ENCODE measurements around the gene ALDH7A1. TPM values are rescaled to one million over a fixed set of nuclear protein-coding genes. Genes with fewer than 3 reads are reported as not detected.

ALDH7A1 gene
- total and polyA plus RNA-seq, 2 experiments from 2014 or later, result 65.2 to 121 TPM

- Histone ChIP-seq H3K4me1 (ENCODE audit: low read depth) (peaks cover 6% of the 10 kb centered on the region), H3K36me3 (no peaks in the 10 kb centered on the region), H3K4me3 (no peak overlapping the region), H3K27me3 (no peaks in the 10 kb centered on the region), H3K9me3 (ENCODE audit: low read depth) (no peaks in the 10 kb centered on the region), H3K27ac (no peak overlapping the region)
- peak; percentile 56 for TF ChIP-seq CTCF (IDR thresholded peaks at IDR 0.05; ENCODE audit: low read depth, low read length)
- DNase-seq (ENCODE audit: low read depth in 1 of 2, low spot score in 1 of 2), result peak; percentile 39 to 42
Observed at GRCh38 chr5:126499853-126500342, 95.1 kb downstream of the ALDH7A1 start.

GRCh38 chr5:126499278-126499677 is 95.7 kb downstream of the ALDH7A1 start:
- Histone ChIP-seq H3K27ac (no peak overlapping the region), H3K4me3 (no peak overlapping the region), H3K9me3 (ENCODE audit: low read depth) (no peaks in the 10 kb centered on the region), H3K27me3 (no peaks in the 10 kb centered on the region), H3K4me1 (ENCODE audit: low read depth) (peaks cover 6% of the 10 kb centered on the region), H3K36me3 (no peaks in the 10 kb centered on the region)
- DNase-seq (ENCODE audit: low read depth in 1 of 2, low spot score in 1 of 2), result no peak
- no peak for TF ChIP-seq CTCF (IDR thresholded peaks at IDR 0.05; ENCODE audit: low read depth, low read length)

GRCh38 chr5:126497506-126497905 is 97.5 kb downstream of the ALDH7A1 start:
- no peak overlapping the region for H3K27ac ChIP-seq
- no peaks in the 10 kb centered on the region for H3K27me3 ChIP-seq
- no peak overlapping the region for H3K4me3 ChIP-seq
- H3K36me3 ChIP-seq, result no peaks in the 10 kb centered on the region
- no peak for DNase-seq (ENCODE audit: low read depth in 1 of 2, low spot score in 1 of 2)
- H3K4me1 ChIP-seq (ENCODE audit: low read depth), result no peaks in the 10 kb centered on the region
- no peak for TF ChIP-seq CTCF (IDR thresholded peaks at IDR 0.05; ENCODE audit: low read depth, low read length)
- H3K9me3 ChIP-seq (ENCODE audit: low read depth), result no peaks in the 10 kb centered on the region

- Histone ChIP-seq H3K4me1 (ENCODE audit: low read depth) (peaks cover under 1% of the 10 kb centered on the region), H3K27me3 (no peaks in the 10 kb centered on the region), H3K4me3 (no peak overlapping the region), H3K36me3 (no peaks in the 10 kb centered on the region), H3K9me3 (ENCODE audit: low read depth) (no peaks in the 10 kb centered on the region), H3K27ac (no peak overlapping the region)
- no peak for TF ChIP-seq CTCF (IDR thresholded peaks at IDR 0.05; ENCODE audit: low read depth, low read length)
- DNase-seq (ENCODE audit: low read depth in 1 of 2, low spot score in 1 of 2), result no peak
Observed at GRCh38 chr5:126494393-126494792, 100.6 kb downstream of the ALDH7A1 start.

GRCh38 chr5:126492939-126493338 is 102.1 kb downstream of the ALDH7A1 start:
- Histone ChIP-seq H3K4me3 (no peak overlapping the region), H3K27me3 (no peaks in the 10 kb centered on the region), H3K27ac (no peak overlapping the region), H3K9me3 (ENCODE audit: low read depth) (no peaks in the 10 kb centered on the region), H3K36me3 (no peaks in the 10 kb centered on the region), H3K4me1 (ENCODE audit: low read depth) (peaks cover 15% of the 10 kb centered on the region)
- DNase-seq (ENCODE audit: low read depth in 1 of 2, low spot score in 1 of 2), result peak in 1 of 2 donors; percentile 46
- TF ChIP-seq CTCF (IDR thresholded peaks at IDR 0.05; ENCODE audit: low read depth, low read length), result peak; percentile 45
